ENCODE data around the gene LCE2D. TPM values are rescaled to one million over a fixed set of nuclear protein-coding genes. Genes with fewer than 3 reads are reported as not detected.

Gene LCE2D, protein sequence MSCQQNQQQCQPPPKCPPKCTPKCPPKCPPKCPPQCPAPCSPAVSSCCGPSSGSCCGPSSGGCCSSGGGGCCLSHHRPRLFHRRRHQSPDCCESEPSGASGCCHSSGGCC
- total RNA-seq: 100 to 1,000 TPM; 293 to 644 (median 312) TPM

GRCh38 chr1:152663098-152663497 is at the start of gene LCE2D:
TSS of gene LCE2D (plus strand) at chr1:152663380. CDS start at chr1:152664106, 726 bp downstream.
- H3K4me3 ChIP-seq (ENCODE audit: low read depth, poor library complexity, severe bottlenecking): no peak within 1 kb of the TSS
- TF ChIP-seq POLR2A (IDR thresholded peaks at IDR 0.05) (no peak), CTCF (IDR thresholded peaks at IDR 0.05) (no peak)
- intact Hi-C loops (cut with DNase I; ENCODE audit: low total_unique reads): no loop called here
- 63 to 71% methylated on average over 3 of the region's 3 CpGs for WGBS, 2 donors
- DNase-seq (ENCODE audit: low spot score in 2 of 2): no peak

GRCh38 chr1:152613511-152613910 is 49.7 kb upstream of the LCE2D start, which contains the start of gene LCE3B:
TSS of gene LCE3B (plus strand) at chr1:152613811. CDS start at chr1:152613811, 0 bp downstream.
- 90% methylated on average over 1 of the region's 1 CpG; no CpG with 5 or more reads in 1 of the 2 donors for WGBS, 2 donors
- H3K4me3 ChIP-seq (ENCODE audit: low read depth, poor library complexity, severe bottlenecking): no peak within 1 kb of the TSS
- intact Hi-C loops (cut with DNase I; ENCODE audit: low total_unique reads): no loop called here
- no peak for DNase-seq (ENCODE audit: low spot score in 2 of 2)
- TF ChIP-seq CTCF (IDR thresholded peaks at IDR 0.05) (no peak), POLR2A (IDR thresholded peaks at IDR 0.05) (no peak)

DNA sequence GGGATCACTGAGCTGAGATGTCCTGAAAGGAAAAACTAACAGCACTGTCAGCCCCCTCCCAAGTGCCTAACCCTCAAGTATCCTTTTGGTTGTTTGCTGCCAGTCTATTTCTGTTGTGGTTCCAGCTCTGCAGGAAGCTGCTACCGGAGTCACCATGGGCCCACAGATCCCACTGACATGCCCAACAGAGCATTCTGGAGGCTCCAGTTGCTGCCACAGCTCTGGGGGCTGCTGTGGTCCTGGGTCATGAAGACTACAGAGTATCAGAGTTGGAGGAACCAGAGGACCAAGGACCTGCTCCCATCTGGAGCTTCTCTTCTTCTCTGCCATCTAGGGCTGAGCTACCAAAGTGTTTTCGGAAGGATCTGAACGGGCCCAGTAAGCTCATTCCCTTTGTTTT is 41.2 kb upstream of the LCE2D start:
- intact Hi-C loops (cut with DNase I; ENCODE audit: low total_unique reads): no loop called here

DNA sequence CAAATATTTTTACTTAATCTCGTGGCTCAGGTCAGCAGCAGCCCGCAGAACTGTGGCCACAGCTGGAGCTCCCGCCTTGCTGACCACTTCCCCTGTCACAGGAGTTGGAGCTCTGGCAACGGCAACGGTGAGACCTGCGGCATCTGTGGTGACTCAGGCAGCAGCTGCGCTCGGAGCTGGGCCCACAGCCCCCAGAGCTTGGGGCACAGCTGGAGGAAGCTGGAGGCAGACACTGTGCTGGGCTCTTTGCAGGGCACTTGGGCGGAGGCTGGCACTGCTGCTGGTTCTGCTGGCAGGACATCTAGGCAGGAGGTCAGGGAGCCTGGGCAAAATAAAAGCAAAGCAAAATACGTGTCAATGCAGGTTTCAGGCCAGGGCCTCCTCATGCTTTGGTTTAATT is 40.4 kb upstream of the LCE2D start, which contains the start of gene LCE3A:
Gene LCE3A (minus strand): TSS at position 301 of the 400 bp plus-strand sequence. CDS start 0 bp downstream, at position 301.
- WGBS, 2 donors: 55 to 63% methylated on average over 10 of the region's 10 CpGs
- TF ChIP-seq POLR2A (IDR thresholded peaks at IDR 0.05): no peak
- no peak for TF ChIP-seq CTCF (IDR thresholded peaks at IDR 0.05)
- no peak for DNase-seq (ENCODE audit: low spot score in 2 of 2)
- intact Hi-C loops (cut with DNase I; ENCODE audit: low total_unique reads): no loop called here
- H3K4me3 ChIP-seq (ENCODE audit: low read depth, poor library complexity, severe bottlenecking): no peak within 1 kb of the TSS

More for the DNA sequence above, 41.2 kb upstream of the LCE2D start:
- TF ChIP-seq POLR2A (IDR thresholded peaks at IDR 0.05) (no peak), CTCF (IDR thresholded peaks at IDR 0.05) (no peak)
- no peak overlapping the region for H3K4me3 ChIP-seq (ENCODE audit: low read depth, poor library complexity, severe bottlenecking)
- DNase-seq (ENCODE audit: low spot score in 2 of 2): no peak
- 86 to 94% methylated on average over 3 of the region's 3 CpGs for WGBS, 2 donors

DNA sequence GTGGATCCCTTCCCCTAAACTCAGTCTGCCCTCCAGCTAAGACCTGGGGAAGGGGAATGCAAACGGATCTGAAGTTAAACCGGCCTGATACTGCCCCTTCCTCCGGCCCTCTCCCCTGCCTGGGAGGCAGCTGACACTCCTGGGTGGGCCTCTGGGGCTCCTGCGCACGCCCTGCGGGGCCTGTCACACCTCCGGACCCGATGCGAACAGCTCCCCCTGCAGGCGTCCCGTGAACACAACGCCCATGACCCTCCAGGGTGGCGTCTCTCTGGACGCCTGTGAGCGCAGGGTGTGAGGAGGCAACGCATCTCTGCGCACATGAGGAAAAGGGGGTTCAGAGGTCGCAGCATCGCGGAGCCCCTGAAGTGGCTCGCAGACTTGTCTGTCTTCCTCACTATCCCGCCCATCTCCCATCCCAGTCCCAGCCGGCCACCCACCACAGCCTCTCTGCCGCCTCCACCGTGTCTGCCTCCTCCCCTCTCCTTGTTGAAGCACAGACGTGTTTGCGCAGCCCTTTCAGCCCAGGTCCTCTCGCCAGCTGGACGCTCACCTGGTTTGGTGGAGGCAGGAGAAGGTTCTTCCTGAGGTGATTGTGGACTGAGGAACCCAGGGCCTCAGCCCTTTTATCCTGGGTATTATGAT is 39.9 kb upstream of the LCE2D start:
- H3K4me3 ChIP-seq (ENCODE audit: low read depth, poor library complexity, severe bottlenecking): no peak overlapping the region
- DNase-seq (ENCODE audit: low spot score in 2 of 2): no peak
- WGBS, 2 donors: 45 to 60% methylated on average over 20 to 22 of the region's 29 CpGs
- TF ChIP-seq CTCF (IDR thresholded peaks at IDR 0.05) (no peak), POLR2A (IDR thresholded peaks at IDR 0.05) (no peak)
- intact Hi-C loops (cut with DNase I; ENCODE audit: low total_unique reads): no loop called here

Measured in lower leg skin (tissue), 4 donors.